ENCODE data around the gene TRIM65.

GRCh38 chr17:75891605-75892555, 4.9 kb downstream of the TRIM65 start:
- TF ChIP-seq POLR2A (IDR thresholded peaks at IDR 0.05) (no peak), CTCF (IDR thresholded peaks at IDR 0.05 in 4 of 5, conservative IDR thresholded peaks at IDR 0.05 in 1 of 5) (no peak)
